Parathyroid adenoma (tissue), 2 donors: Measurements from ENCODE around the gene ACOX3.
A peak's percentile ranks its signal among the peaks of the same experiment; 100 is the strongest.

ENCODE experiments used
- H2AFZ ChIP-seq: fragments of 300-600 bp; sonication (generic); one replicate; pipeline ENCODE4 v1.7.0; 2017; ENCODE audit warnings: antibody characterized with exemption, mild to moderate bottlenecking
- H3K27ac ChIP-seq: fragments of 300-600 bp; sonication (generic); one replicate; pipeline ENCODE4 v1.7.0; 2017
- H3K27me3 ChIP-seq: fragments of 300-600 bp; sonication (generic); one replicate; pipeline ENCODE4 v1.7.0; 2017; ENCODE audit warnings: low read length; ENCODE audit not compliant: control insufficient read depth, insufficient read depth
- H3K36me3 ChIP-seq: fragments of 300-600 bp; sonication (generic); one replicate; pipeline ENCODE4 v1.7.0; 2017; ENCODE audit warnings: low read length; ENCODE audit not compliant: control insufficient read depth, insufficient read depth
- H3K4me1 ChIP-seq: fragments of 300-600 bp; sonication (generic); one replicate; pipeline ENCODE4 v1.7.0; 2017; ENCODE audit warnings: control low read depth
- H3K4me2 ChIP-seq: fragments of 300-600 bp; sonication (generic); one replicate; pipeline ENCODE4 v1.7.0; 2017; ENCODE audit warnings: low read length
- H3K4me3 ChIP-seq: fragments of 300-600 bp; sonication (generic); one replicate; pipeline ENCODE4 v1.7.0; 2017; ENCODE audit warnings: low read depth, low read length
- H3K79me2 ChIP-seq: fragments of 300-600 bp; sonication (generic); one replicate; pipeline ENCODE4 v1.7.0; 2017; ENCODE audit warnings: control low read depth
- H3K9ac ChIP-seq: fragments of 300-600 bp; sonication (generic); one replicate; pipeline ENCODE4 v1.7.0; 2017; ENCODE audit warnings: mild to moderate bottlenecking
- H3K9me3 ChIP-seq: fragments of 300-600 bp; sonication (generic); one replicate; pipeline ENCODE4 v1.7.0; 2017; ENCODE audit warnings: low read length; ENCODE audit not compliant: control insufficient read depth
- CTCF ChIP-seq: fragments of 300-600 bp; sonication (generic); IDR thresholded peaks from one replicate; pipeline ENCODE4 v1.7.0; 2017; ENCODE audit warnings: antibody characterized with exemption, mild to moderate bottlenecking
- donor health status: primary hyperparathyroidism.

Gene ACOX3

GRCh38 chr4:8472158-8472688 is 31.7 kb upstream of the ACOX3 start:
- Histone ChIP-seq H3K9me3 (no peaks in the 10 kb centered on the region), H3K9ac (no peak overlapping the region), H3K4me1 (peaks cover 21% of the 10 kb centered on the region), H3K36me3 (no peaks in the 10 kb centered on the region), H3K27me3 (no peaks in the 10 kb centered on the region), H3K4me3 (no peak overlapping the region), H3K79me2 (no peaks in the 10 kb centered on the region), H2AFZ (peak overlapping the region; percentile 73), H3K4me2 (no peak overlapping the region), H3K27ac (peak overlapping the region; percentile 95)
- TF ChIP-seq CTCF: no peak

- H3K36me3 ChIP-seq: no peaks in the 10 kb centered on the region
- H3K27ac ChIP-seq: peak overlapping the region; percentile 95
- TF ChIP-seq CTCF: no peak
- H3K4me1 ChIP-seq: peaks cover 21% of the 10 kb centered on the region
- no peaks in the 10 kb centered on the region for H3K9me3 ChIP-seq
- no peaks in the 10 kb centered on the region for H3K27me3 ChIP-seq
- no peak overlapping the region for H3K9ac ChIP-seq
- H3K4me2 ChIP-seq: no peak overlapping the region
- no peak overlapping the region for H3K4me3 ChIP-seq
- no peak overlapping the region for H2AFZ ChIP-seq
- H3K79me2 ChIP-seq: no peaks in the 10 kb centered on the region
Measured at GRCh38 chr4:8471211-8471875, 30.8 kb upstream of the ACOX3 start.

DNA sequence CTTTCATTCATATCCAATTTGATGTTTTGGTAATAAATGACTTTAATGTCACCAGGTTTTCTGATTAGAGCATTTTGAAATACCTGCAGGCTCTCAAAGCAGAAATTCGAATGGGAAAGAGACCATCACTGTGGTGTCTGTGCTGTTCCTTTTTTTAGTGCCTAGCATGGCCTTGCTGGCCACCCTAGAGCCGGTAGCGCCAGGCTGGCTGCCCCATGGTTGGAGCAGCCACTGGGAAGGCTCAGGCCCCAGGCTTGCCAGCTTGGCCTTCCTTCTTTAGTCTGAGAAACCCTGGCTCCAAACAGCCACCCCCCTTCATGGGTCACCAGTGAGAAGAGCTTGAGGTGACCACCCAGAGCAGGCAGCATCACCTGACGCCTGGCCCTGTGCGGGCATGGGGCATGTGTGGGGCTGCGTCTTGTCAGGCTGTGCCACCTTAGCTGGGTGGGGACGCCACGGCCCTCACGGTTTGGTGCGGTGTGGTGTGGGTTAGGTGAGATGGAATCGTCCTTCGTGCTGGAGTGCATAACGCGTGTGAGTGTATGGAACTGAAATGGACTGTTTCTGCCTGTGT is 30.0 kb upstream of the ACOX3 start:
- Histone ChIP-seq H3K9me3 (no peaks in the 10 kb centered on the region), H3K4me1 (peaks cover 21% of the 10 kb centered on the region), H3K4me2 (no peak overlapping the region), H3K27ac (no peak overlapping the region), H3K4me3 (no peak overlapping the region), H2AFZ (no peak overlapping the region), H3K36me3 (no peaks in the 10 kb centered on the region), H3K27me3 (no peaks in the 10 kb centered on the region), H3K79me2 (no peaks in the 10 kb centered on the region), H3K9ac (no peak overlapping the region)
- no peak for TF ChIP-seq CTCF

DNA sequence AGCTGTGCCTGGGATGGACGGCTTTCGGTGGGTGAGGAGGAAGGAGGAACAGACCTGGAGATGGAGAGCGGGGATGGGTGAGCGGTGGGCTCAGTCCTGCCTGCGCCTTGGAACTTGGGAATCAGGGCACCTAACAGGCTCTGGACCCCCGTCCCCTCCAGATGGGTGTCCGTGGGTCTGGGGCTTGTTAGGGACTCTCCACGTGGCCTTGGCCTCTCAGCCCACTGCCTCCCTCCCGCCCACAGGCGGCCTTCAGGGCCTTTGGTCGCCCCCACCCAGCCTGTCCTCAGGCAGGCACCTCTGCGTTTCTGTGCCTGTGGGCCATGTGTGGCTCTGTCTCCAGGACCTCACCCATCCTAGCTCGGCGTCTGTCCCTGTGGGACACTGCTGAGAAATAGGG is 29.0 kb upstream of the ACOX3 start:
- Histone ChIP-seq H3K4me1 (peaks cover 21% of the 10 kb centered on the region), H3K27me3 (no peaks in the 10 kb centered on the region), H2AFZ (no peak overlapping the region), H3K4me3 (no peak overlapping the region), H3K4me2 (no peak overlapping the region), H3K9me3 (no peaks in the 10 kb centered on the region), H3K79me2 (no peaks in the 10 kb centered on the region), H3K27ac (no peak overlapping the region), H3K9ac (no peak overlapping the region), H3K36me3 (no peaks in the 10 kb centered on the region)
- no peak for TF ChIP-seq CTCF
